MM.1S (cell line): ENCODE results near the gene GPR137B.
"Not testable (repeated sequence)": the region's sequence is repeated elsewhere in the genome, so short reads cannot be mapped to it uniquely, and the experiment has no call there.

Experiments used
- DNase-seq: peaks from one replicate; pipeline ENCODE4 v3.0.0-alpha.2; 2015
- H2AFZ ChIP-seq: fragments of 300-600 bp; sonication (generic); 2 replicates; pipeline ENCODE4 v1.6.0; 2016; ENCODE audit warnings: antibody characterized with exemption, low read length
- H3F3A ChIP-seq: fragments of 300-600 bp; sonication (generic); 2 replicates; pipeline ENCODE4 v1.6.1; 2016; ENCODE audit warnings: mild to moderate bottlenecking, antibody characterized with exemption, low read length, moderate library complexity, mixed read lengths; ENCODE audit not compliant: insufficient read depth
- H3K27ac ChIP-seq: fragments of 300-600 bp; sonication (generic); 2 replicates; pipeline ENCODE4 v1.5.1; 2016; ENCODE audit warnings: mild to moderate bottlenecking, low read length
- H3K27me3 ChIP-seq: fragments of 300-600 bp; sonication (generic); replicated peaks from 2 replicates; pipeline ENCODE4 v1.6.0; 2016; ENCODE audit warnings: low read length; ENCODE audit not compliant: insufficient read depth
- H3K36me3 ChIP-seq: fragments of 300-600 bp; sonication (generic); replicated peaks from 2 replicates; pipeline ENCODE4 v1.6.1; 2016; ENCODE audit warnings: mild to moderate bottlenecking, low read length, mixed read lengths; ENCODE audit not compliant: insufficient read depth
- H3K4me1 ChIP-seq: fragments of 300-600 bp; sonication (generic); 2 replicates; pipeline ENCODE4 v1.6.1; 2016; ENCODE audit warnings: low read length, mixed read lengths
- H3K4me2 ChIP-seq: fragments of 300-600 bp; sonication (generic); 2 replicates; pipeline ENCODE4 v1.6.0; 2016; ENCODE audit warnings: low read depth, low read length
- H3K4me3 ChIP-seq: fragments of 300-600 bp; sonication (generic); 2 replicates; pipeline ENCODE4 v1.5.1; 2016; ENCODE audit warnings: low read length, mixed read lengths
- H3K79me2 ChIP-seq: fragments of 300-600 bp; sonication (generic); 2 replicates; pipeline ENCODE4 v1.6.1; 2016; ENCODE audit warnings: mixed run types, low read length, mixed read lengths
- H3K9ac ChIP-seq: fragments of 300-600 bp; sonication (generic); 2 replicates; pipeline ENCODE4 v1.6.1; 2016; ENCODE audit warnings: low read length, mixed read lengths
- H3K9me2 ChIP-seq: fragments of 300-600 bp; sonication (generic); replicated peaks from 2 replicates; pipeline ENCODE4 v1.6.1; 2016; ENCODE audit warnings: mild to moderate bottlenecking, low read length, mixed read lengths; ENCODE audit not compliant: insufficient read depth
- H3K9me3 ChIP-seq: fragments of 300-600 bp; sonication (generic); replicated peaks from 2 replicates; pipeline ENCODE4 v1.6.1; 2016; ENCODE audit warnings: mild to moderate bottlenecking, low read length, mixed read lengths; ENCODE audit not compliant: insufficient read depth
- H4K20me1 ChIP-seq: fragments of 300-600 bp; sonication (generic); 2 replicates; pipeline ENCODE4 v1.6.1; 2016; ENCODE audit warnings: mild to moderate bottlenecking, low read length, moderate library complexity, mixed read lengths; ENCODE audit not compliant: insufficient read depth
- EZH2 ChIP-seq: fragments of 300-600 bp; sonication (generic); optimal IDR thresholded peaks from 2 replicates; pipeline ENCODE3; 2017; ENCODE audit warnings: low read depth, mild to moderate bottlenecking, antibody characterized with exemption, low read length, mixed read lengths
- EZH2phosphoT487 ChIP-seq: fragments of 300-600 bp; sonication (generic); IDR thresholded peaks from 2 replicates; pipeline ENCODE4 v1.6.1; 2018; ENCODE audit warnings: antibody characterized with exemption, low read length
- TF ChIP-seq, protein P1 (sequence below): fragments of 300-600 bp; sonication (generic); IDR thresholded peaks from 2 replicates; pipeline ENCODE4 v1.5.1; 2016; ENCODE audit warnings: antibody characterized with exemption, low read length, mixed read lengths

Gene GPR137B

DNA sequence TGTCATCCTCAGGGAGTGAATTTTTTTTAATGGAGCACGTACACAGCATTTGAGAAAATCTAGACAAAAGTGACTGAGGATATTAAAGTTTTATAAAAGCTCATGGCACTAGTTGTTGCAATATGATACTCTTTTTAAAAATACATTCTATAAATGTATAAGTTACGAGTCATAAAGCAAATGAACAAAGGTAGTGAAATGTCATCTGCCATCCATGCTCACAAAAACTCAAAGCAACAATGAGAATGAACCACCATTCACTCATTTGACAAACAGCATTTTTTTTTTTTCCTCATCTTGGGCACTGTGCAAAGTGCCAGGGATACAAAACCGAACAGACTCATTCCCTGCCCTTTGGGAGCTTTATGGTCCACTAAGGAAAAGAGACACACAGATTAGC lies 38.7 kb downstream of the GPR137B start:
- Histone ChIP-seq H3K27ac (no peak overlapping the region), H3K9me3 (no peaks in the 10 kb centered on the region), H3K9me2 (no peaks in the 10 kb centered on the region), H3K36me3 (no peaks in the 10 kb centered on the region), H2AFZ (no peak overlapping the region), H3F3A (no peaks in the 10 kb centered on the region), H3K4me1 (no peaks in the 10 kb centered on the region), H3K79me2 (no peaks in the 10 kb centered on the region), H3K4me3 (no peak overlapping the region), H3K27me3 (0 out of 2 replicates have a peak, but pooled peaks cover 5% of the 10 kb centered on the region), H3K4me2 (no peak overlapping the region), H4K20me1 (no peaks in the 10 kb centered on the region), H3K9ac (no peak overlapping the region)
- no peak for DNase-seq
- no peak for TF ChIP-seq EZH2phosphoT487
- no peak for TF ChIP-seq EZH2
- TF ChIP-seq, protein P1, sequence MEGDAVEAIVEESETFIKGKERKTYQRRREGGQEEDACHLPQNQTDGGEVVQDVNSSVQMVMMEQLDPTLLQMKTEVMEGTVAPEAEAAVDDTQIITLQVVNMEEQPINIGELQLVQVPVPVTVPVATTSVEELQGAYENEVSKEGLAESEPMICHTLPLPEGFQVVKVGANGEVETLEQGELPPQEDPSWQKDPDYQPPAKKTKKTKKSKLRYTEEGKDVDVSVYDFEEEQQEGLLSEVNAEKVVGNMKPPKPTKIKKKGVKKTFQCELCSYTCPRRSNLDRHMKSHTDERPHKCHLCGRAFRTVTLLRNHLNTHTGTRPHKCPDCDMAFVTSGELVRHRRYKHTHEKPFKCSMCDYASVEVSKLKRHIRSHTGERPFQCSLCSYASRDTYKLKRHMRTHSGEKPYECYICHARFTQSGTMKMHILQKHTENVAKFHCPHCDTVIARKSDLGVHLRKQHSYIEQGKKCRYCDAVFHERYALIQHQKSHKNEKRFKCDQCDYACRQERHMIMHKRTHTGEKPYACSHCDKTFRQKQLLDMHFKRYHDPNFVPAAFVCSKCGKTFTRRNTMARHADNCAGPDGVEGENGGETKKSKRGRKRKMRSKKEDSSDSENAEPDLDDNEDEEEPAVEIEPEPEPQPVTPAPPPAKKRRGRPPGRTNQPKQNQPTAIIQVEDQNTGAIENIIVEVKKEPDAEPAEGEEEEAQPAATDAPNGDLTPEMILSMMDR: no peak

DNA sequence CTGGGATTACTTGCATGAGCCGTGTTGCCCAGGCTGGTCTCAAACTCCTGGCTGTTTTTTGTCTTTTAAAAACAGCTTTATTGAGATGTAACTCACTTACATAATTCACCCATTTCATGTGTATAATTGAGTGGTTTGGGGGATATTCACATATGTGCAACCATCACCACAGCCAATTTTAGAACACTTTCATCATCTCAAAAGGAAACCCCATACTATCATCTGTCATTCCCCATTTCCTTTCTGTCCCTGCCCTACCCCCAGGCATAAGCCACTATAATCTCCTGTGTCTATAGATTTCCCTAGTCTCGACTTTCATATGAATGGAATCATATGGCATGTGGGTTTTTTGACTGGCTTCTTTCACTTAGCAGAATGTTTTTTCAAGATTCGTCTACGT lies 43.3 kb downstream of the GPR137B start:
- Histone ChIP-seq H3K79me2 (no peaks in the 10 kb centered on the region), H3K4me3 (no peak overlapping the region), H3K4me2 (no peak overlapping the region), H3K36me3 (no peaks in the 10 kb centered on the region), H4K20me1 (no peaks in the 10 kb centered on the region), H2AFZ (no peak overlapping the region), H3K9me3 (no peaks in the 10 kb centered on the region), H3K27me3 (no peaks in the 10 kb centered on the region), H3K9ac (no peak overlapping the region), H3K9me2 (no peaks in the 10 kb centered on the region), H3F3A (no peaks in the 10 kb centered on the region), H3K4me1 (no peaks in the 10 kb centered on the region), H3K27ac (no peak overlapping the region)
- TF ChIP-seq EZH2phosphoT487 (no peak), EZH2 (no peak)
- TF ChIP-seq, protein P1: no peak
- DNase-seq: no peak

DNA sequence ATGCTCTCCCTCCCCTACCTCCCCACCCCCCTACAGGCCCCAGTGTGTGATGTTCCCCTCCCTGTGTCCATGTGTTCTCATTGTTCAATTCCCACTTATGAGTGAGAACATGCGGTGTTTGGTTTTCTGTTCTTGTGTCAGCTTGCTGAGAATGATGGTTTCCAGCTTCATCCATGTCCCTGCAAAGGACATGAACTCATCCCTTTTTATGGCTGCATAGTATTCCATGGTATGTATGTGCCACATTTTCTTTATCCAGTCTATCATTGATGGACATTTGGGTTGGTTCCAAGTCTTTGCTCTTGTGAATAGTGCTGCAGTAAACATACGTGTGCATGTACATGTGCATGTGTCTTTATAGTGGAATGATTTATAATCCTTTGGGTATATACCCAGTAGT lies 44.1 kb downstream of the GPR137B start:
- H4K20me1 ChIP-seq, H3K9ac ChIP-seq, H3K9me2 ChIP-seq, H2AFZ ChIP-seq, H3K79me2 ChIP-seq, H3K27ac ChIP-seq, H3K9me3 ChIP-seq, H3K4me2 ChIP-seq, DNase-seq, H3K4me3 ChIP-seq, H3K27me3 ChIP-seq, H3F3A ChIP-seq, H3K36me3 ChIP-seq, H3K4me1 ChIP-seq: not testable (repeated sequence)

DNA sequence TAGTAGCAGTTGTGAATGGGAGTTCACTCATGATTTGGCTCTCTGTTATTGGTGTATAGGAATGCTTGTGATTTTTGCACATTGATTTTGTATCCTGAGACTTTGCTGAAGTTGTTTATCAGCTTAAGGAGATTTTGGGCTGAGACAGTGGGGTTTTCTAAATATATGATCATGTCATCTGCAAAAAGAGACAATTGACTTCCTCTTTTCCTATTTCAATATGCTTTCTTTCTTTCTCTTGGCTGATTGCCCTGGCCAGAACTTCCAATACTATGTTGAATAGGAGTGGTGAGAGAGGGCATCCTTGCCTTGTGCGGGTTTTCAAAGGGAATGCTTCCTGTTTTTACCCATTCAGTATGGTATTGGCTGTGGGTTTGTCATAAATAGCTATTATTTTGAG lies 45.7 kb downstream of the GPR137B start:
- H3K9me3 ChIP-seq, DNase-seq: not testable (repeated sequence)

More for the DNA sequence above, 45.7 kb downstream of the GPR137B start:
- H3K27me3 ChIP-seq, H3K27ac ChIP-seq, H3K4me2 ChIP-seq, H2AFZ ChIP-seq, H3K4me1 ChIP-seq, H4K20me1 ChIP-seq, H3K36me3 ChIP-seq, H3K9ac ChIP-seq, H3K4me3 ChIP-seq, H3K79me2 ChIP-seq, H3F3A ChIP-seq, H3K9me2 ChIP-seq: not testable (repeated sequence)
